ENCODE results near the gene TREX2.

TREX2 gene

GRCh38 chrX:153457136-153457825 lies 11.4 kb upstream of the TREX2 start:
- in situ Hi-C loops (cut with HindIII; ENCODE audit: low sequenced_read_pairs): no loop called here

DNA sequence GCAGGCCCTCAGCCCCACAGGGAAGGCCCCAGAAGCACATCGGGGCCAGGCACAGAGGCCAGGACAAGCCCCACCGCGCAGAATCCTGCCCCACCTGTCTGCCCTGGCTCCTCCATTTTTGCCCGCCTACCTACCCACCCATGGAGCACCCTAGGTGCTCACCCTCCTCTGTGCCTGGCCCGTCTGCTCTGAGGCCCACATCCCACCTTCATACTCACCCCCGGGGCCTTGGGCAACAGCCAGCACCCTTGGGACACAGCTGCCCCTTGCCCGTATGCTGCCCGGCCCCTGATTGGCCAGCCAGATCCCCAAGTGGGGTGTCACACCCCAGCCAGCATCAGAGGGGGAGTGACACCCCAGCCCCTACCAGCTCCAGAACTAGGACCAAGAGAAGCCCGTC lies 10.8 kb upstream of the TREX2 start:
- in situ Hi-C loops (cut with HindIII; ENCODE audit: low sequenced_read_pairs): no loop called here

- in situ Hi-C loops (cut with HindIII; ENCODE audit: low sequenced_read_pairs): no loop called here
Observed at GRCh38 chrX:153456161-153456560, 10.3 kb upstream of the TREX2 start.

DNA sequence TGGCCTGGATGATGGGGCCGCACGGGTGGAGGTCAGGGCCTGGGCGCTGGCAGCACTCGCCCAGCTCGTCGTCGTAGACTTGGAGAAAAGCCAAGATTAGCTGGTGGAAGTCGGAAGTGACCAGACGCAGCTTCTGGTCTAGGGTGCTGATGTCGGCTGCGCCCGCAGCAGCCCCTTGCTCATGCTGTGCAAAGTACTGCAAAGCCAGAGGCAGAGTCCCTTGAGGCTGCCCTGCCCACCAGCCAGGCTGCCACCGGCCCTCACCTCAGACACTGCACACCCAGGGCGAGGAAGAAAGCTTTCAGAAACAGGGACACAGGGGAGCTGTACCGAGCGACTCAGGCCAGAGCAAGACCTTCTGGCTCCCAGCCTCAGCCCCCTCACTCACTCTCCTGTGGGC lies 9.7 kb upstream of the TREX2 start:
- in situ Hi-C loops (cut with HindIII; ENCODE audit: low sequenced_read_pairs): no loop called here

DNA sequence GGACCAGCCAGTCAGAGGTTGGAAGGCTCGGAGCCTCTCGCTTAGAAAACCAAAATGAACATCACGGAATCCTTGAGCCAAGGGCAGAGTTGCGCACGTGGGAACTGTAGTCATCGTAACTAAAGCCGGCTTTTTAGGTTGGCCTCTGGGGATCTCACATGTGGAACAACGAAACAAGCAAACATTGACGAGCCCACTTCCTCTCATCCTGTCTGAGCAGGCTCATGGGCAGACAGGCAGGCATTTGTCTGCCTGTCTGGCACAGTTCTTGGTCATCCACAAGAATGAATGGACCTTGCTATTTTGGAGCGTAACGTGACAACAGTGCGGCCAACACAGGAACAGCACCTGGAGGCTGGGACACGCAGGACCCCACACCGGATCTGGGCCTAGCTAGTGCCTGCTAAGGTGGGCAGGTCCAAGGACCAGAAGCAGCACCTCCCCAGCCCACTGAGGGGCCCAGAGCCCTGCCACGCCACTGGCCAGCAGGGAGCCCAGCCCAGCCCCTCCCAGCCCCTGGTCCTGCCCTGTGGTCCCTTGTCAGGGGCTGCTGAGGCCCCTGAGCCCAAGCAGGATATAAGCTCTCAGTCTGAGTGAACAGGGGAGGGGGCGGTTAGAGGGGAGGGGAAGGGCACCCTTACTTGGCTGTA lies 9.2 kb upstream of the TREX2 start:
- in situ Hi-C loops (cut with HindIII; ENCODE audit: low sequenced_read_pairs): no loop called here

GRCh38 chrX:153450949-153451277 lies 5.1 kb upstream of the TREX2 start:
- in situ Hi-C loops (cut with HindIII; ENCODE audit: low sequenced_read_pairs): no loop called here

DNA sequence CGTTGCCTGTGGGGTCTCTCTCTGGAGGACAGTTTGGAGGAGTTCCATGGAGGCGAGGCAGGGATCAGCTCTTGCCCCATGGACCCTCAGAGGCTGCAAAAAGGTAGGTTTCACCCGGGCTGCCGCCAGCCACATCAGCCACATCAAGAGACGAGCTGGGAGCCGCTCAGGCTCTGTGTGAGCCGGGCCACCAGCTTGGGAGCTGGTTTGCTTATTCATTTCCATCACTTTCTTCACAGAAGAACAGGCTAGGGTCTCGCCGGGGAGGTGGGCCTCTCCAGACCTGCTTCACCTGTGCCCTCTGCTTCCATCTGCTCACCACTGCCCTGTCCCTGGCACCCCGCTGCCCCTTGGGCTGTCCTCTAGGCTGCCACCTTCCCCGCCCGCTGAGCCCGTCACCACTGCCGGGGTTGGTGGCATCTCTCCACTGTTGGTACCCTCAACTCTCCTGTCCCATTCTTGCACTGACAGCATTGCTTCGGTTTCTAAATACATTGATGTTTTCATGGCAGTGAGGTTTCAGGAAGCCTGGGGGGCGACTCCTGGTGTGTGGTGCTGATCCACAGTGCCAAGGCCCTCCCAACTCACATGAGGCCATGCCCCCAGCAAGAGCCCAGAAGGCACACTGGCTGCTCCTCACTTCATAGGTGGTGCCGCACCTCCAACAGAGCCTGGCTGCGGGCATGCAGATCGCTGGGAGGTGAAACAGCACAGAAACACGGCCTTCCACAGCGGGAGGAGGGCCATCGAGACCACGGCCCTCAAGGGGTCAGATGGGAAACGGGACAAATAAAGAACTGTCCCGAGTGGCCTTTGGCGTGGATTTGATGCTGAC lies 4.5 kb upstream of the TREX2 start:
- in situ Hi-C loops (cut with HindIII; ENCODE audit: low sequenced_read_pairs): no loop called here

DNA sequence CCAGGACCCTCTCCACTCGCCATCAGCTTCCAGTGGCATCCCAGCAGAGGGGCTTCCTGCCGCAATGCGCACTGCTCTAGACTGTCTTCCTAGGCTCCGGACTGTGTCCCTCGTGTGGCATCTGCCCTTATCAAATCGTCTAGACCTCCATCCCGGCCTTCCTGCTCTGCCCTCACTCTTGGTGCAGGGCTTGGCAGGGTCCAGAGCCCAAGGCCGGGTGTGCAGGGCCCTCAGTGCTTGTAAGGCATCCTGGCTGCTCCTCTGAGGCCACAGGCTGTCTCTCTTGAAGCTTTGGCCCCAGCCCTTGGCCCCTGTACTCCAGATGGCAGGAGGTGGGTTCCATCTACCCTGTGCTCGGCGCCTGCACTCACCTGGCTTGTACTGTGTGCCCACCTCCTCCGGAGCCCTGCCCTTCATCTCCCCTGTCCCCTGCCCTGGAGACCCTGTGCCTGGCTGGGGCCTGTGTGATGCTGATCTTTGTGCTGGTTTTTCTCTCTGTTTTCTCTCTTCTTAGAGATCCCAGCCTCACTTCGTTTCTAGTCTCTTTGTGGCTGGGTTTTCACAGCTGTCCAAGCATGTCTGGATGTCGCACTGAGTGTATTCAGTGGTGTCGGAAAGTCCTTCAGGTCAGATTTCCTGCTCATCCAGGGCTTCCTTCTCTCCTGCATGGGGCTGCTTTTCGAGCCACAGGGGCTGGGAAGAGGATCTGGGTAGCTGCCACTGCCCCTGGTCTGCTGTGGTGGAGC lies 3.7 kb upstream of the TREX2 start:
- in situ Hi-C loops (cut with HindIII; ENCODE audit: low sequenced_read_pairs): no loop called here

- in situ Hi-C loops (cut with HindIII; ENCODE audit: low sequenced_read_pairs): no loop called here
Observed at GRCh38 chrX:153448556-153449367, 2.9 kb upstream of the TREX2 start.

DNA sequence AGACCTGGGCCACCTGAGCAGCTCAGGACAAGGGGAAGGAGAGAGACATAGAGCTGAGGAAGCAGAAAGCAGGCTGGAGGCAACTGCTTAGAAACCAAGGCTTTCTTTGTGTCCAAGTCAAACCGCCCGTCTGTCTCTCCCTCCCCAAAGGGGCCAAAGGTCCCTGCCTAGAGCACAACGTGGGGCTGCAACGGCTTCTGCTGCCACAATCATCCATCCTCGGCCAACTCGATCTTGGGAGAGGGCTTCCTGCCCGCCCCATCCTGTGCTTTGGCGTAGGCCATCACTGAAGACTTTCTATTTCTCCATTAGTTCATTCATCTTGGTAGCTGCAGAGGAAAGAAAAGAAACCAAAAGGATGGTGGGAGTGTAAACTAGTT lies 1.7 kb upstream of the TREX2 start:
- in situ Hi-C loops (cut with HindIII; ENCODE audit: low sequenced_read_pairs): no loop called here

DNA sequence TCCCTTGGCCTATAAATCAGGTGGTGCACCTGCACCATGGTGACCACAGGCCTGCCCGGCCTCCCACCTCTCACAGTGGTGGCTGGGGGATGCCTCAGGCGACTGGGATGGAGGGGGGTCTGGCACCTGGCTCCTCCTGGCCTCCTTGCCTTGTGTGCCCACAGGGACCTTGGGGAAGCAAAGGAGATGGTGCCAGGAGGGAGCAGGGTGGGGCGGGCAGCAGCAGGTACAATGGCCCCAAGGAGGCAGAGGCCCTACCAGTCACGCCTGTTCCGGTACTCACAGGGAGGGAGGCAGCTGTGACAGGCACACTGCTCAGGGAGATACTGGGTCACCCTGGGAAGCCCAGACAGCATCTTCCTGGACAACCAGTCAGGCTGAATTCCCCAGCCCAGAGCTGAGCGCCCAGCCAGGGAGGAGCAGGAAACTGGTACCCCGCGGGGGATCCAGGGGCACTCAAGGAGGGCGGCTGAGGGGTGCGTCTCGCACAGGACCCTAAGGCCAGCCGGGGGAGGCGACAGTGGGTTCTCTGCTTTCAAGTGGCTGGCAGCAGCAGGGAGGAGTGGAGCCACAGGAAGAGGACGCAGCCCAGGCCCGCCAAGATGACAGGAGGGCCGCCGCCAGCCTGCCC lies 1.2 kb upstream of the TREX2 start:
- in situ Hi-C loops (cut with HindIII; ENCODE audit: low sequenced_read_pairs): no loop called here

- in situ Hi-C loops (cut with HindIII; ENCODE audit: low sequenced_read_pairs): no loop called here
Observed at GRCh38 chrX:153446636-153446936, 730 bp upstream of the TREX2 start.

GRCh38 chrX:153445106-153445855 lies 575 bp downstream of the TREX2 start:
- in situ Hi-C loops (cut with HindIII; ENCODE audit: low sequenced_read_pairs): no loop called here

- in situ Hi-C loops (cut with HindIII; ENCODE audit: low sequenced_read_pairs): no loop called here
Observed at GRCh38 chrX:153444333-153445011, 1.4 kb downstream of the TREX2 start.

DNA sequence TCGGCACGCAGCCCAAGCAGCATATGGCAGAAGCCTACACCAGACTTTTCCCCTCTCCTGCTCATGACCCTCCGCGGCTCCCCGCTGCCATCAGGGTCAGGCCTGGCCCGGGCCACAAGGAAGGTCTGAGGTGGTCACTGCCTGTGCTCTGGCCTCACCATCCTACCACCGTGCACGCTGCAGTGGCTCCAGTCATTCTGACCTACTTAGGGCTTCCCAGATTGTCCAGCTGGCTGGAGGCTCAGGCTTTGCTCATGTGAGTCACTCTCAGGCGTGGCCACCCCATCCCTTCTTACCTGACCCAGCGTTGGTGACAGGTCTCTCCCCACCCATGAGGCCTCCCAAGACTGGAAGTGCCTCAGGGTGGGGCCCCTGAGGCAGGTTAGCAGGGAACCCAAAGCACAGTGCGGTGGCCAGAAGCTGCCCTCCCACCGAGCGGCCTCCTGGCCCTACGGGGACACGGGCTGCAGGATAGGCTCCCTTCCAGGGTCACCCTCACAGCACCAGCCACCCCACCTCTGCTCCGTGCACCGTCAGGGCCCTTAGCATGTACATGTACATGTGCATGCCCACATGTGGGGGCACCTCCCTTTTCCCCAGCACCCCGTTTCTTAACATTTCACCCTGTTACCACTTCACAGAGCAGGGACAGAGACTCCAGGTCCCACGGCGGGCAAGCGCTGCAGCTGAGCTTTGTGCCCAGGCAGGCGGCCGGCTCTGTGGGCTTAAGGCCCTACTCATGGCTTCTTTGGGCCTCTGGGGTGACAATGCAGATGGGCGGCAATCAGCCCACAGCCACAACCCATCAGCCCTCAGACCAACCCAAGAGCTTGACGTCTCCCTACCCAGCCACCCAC lies 2.2 kb downstream of the TREX2 start:
- in situ Hi-C loops (cut with HindIII; ENCODE audit: low sequenced_read_pairs): no loop called here

- in situ Hi-C loops (cut with HindIII; ENCODE audit: low sequenced_read_pairs): no loop called here
Observed at GRCh38 chrX:153442463-153442862, 3.4 kb downstream of the TREX2 start.

- in situ Hi-C loops (cut with HindIII; ENCODE audit: low sequenced_read_pairs): no loop called here
Observed at GRCh38 chrX:153441981-153442380, 3.9 kb downstream of the TREX2 start.

GRCh38 chrX:153441296-153441695 lies 4.6 kb downstream of the TREX2 start:
- in situ Hi-C loops (cut with HindIII; ENCODE audit: low sequenced_read_pairs): no loop called here

Measured in endothelial cell of hepatic sinusoid (primary cell).